IPS DF 19.7 (cell line): Measurements from ENCODE around the gene TLR4.

Source experiments
- DNase-seq: peaks from one replicate; pipeline ENCODE4 v3.0.0-alpha.2; 2013; ENCODE audit warnings: low read depth, low spot score

Gene TLR4

DNA sequence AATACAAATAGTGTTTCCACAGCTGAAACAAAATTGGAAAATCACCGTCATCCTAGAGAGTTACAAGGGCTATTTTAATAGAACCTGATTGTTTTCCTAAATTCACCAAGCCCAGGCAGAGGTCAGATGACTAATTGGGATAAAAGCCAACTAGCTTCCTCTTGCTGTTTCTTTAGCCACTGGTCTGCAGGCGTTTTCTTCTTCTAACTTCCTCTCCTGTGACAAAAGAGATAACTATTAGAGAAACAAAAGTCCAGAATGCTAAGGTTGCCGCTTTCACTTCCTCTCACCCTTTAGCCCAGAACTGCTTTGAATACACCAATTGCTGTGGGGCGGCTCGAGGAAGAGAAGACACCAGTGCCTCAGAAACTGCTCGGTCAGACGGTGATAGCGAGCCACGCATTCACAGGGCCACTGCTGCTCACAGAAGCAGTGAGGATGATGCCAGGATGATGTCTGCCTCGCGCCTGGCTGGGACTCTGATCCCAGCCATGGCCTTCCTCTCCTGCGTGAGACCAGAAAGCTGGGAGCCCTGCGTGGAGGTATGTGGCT lies at the start of gene TLR4:
TLR4 (plus strand) TSS at position 380 of the 552 bp plus-strand sequence; CDS start at position 450, 70 bp downstream.
- DNase-seq, result no peak

DNA sequence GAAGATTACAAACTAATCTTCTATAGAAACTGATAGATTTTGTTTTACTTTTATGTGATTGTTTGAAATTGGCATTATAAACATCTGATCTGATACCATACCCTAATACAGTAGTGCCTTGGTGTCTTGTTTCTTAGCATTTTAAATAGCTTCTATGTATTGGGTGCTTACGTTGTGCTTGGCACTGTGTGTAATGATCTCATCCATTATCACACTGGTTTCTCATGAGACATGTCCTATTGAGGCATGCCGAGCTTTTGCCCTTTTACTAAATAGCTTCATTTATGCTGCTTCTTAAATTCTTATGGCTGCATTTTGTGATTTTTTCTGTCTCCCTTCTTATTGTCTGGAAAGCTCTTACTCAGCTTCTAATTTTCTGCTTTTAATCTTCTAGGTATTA lies 48.2 kb upstream of the TLR4 start:
- DNase-seq, result no peak

DNA sequence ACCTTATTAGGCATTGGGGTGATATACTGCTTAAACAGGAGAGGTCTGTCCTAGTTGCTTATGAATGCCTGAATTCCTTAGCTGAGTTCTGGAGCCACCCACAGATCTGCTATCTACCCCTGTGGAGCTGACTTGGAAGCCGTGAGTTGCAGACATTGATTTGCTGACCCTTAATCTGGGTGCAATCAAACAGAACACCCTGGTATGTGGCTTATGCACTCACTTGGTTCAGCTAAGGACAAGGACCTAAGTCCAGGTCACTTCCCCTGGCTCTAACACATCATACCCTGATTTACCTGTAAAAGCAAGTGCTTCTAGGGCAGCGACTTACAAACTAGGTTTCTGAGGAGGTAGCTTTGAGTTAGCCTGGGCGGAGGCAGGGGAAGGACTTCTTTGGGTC lies 41.6 kb upstream of the TLR4 start:
- DNase-seq, result no peak

GRCh38 chr9:117664419-117664818 lies 39.8 kb upstream of the TLR4 start:
- DNase-seq, result no peak

DNA sequence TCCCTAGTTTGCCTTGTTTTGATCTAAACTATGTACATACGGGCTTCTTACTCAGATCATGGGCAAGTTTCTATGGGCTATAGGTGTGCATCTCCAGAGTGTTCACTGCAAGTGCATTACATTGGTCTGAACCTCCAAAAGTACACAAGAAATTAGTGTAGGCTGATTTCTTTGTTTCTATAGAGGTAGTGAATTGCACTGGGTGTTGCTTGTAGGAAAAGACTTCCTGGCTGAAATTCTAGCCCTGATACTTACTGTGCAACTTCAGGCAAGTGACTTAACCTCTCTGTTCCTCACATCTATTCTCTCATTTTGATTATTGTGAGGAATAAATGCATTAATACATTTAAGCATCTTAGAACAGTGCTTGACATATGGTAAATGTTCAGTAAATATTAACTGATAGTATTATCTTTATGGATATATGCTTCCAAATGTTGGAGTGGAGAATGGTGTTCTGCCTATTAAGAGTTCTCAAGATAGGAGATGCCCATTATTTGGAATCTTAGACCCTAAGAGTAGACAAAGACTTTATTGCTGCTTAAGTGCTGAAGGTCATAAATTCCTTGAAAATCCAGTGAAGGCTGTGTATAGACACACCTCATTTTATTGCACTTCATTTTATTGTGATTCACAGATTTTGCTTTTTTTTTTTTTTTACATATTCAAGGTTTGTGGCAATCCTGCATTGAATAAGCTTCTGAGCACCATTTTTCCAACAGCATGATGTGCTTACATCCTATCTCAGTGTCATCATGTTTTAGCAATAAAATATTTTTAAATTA lies 38.4 kb upstream of the TLR4 start:
- no peak for DNase-seq

DNA sequence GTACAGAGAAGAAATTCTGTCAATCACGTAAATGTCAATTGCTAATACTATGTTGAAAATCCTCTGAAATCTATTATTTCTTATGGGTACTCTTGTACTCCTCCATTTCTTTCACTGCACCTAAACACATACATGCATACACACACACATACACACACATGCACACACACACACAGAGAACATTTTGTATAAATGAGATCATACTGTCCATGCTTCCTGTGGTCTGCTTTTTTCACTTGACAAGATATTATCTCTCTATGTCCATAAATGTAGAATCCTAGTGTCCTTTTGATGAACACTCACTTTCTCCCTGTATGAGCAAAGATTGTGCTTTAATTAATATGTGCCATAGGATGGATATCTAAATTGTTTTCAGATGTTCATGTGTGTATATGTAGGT lies 32.7 kb upstream of the TLR4 start:
- DNase-seq, result no peak

- DNase-seq, result no peak
These were observed 31.8 kb upstream of the TLR4 start for GRCh38 chr9:117672369-117672768.

- no peak for DNase-seq
These were observed 26.6 kb upstream of the TLR4 start for GRCh38 chr9:117677572-117677971.

GRCh38 chr9:117678871-117679270 lies 25.3 kb upstream of the TLR4 start:
- DNase-seq, result no peak

GRCh38 chr9:117679416-117679815 lies 24.8 kb upstream of the TLR4 start:
- no peak for DNase-seq

GRCh38 chr9:117681888-117682287 lies 22.3 kb upstream of the TLR4 start:
- no peak for DNase-seq

- DNase-seq, result no peak
These were observed 21.1 kb upstream of the TLR4 start for GRCh38 chr9:117682955-117683710.

GRCh38 chr9:117687532-117687931 lies 16.7 kb upstream of the TLR4 start:
- no peak for DNase-seq

DNA sequence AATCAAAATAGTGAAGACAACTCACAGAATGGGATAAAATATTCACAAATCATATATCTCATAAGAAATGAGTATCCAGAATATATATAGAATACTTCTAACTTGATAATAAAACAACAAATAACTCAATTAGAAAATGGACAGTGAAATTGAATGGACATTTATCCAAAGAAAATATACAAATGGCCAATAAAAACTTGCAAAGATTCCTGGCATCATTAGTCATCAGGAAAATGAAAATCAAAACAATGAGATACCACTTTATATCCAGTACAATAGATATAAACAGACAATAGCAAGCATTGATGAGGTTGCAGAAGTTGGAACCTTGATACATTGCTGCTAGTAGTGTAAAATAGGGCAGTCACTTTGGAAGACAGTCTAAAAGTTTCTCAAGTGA lies 12.8 kb upstream of the TLR4 start:
- no peak for DNase-seq

GRCh38 chr9:117696154-117696553 lies 8.0 kb upstream of the TLR4 start:
- DNase-seq, result no peak

DNA sequence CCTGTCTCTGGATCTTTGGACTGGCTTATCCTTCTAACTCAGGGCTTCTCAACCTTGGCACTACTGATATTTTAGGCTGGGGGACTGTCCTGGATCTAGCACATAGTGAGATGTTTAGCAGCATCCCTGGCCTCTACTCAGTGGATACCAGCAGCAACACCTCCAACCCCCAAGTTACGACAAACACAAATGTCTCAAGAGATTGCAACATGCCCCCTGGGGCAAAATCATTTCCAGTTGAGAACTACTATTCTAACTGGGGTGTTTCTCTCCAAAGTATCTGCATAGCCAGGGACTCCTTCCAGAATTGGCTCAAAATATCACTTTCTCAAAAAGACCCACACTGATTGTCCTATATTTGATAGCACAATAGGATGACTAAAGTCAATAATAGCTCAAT lies 7.2 kb upstream of the TLR4 start:
- no peak for DNase-seq

DNA sequence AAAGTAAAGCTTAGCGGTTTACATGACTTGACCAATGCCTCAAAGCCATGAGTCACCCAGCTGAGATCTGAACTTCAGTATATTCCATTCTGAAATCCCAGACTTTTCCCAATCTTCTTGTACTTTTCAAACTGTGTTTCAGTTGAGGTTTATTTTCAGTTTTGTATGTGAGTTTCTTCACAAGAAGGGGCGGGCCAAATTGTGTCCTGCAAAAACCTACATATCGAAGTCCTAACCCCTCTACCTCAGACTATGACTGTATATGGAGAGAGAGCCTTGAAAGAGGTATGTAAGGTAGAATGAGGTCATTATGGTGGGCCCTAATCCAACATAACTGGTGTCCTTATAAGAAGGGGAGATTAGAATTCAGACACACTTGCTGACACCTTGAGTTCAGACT lies 666 bp upstream of the TLR4 start:
- no peak for DNase-seq

DNA sequence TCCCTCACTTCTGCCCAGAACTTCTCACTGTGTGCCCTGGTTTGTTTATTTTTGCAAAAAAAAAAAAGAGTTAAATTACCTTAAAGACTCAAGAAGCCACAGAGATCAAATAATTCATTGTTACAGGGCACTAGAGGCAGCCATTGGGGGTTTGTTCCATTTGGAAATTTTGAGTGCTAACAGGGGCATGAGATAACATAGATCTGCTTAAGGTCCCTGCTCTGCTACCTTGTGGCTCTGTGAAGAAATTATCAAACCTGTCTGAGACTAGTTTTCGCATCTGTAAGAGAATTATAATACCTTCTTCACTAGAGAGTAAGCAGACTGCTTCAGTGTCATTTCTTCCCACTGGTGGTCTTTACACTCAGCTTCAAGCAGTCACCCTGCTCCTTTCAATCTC lies 394 bp downstream of the TLR4 start:
- DNase-seq, result no peak

- no peak for DNase-seq
These were observed 1.2 kb downstream of the TLR4 start for GRCh38 chr9:117705386-117705785.

GRCh38 chr9:117706421-117707116 lies 2.4 kb downstream of the TLR4 start:
- DNase-seq, result no peak

- DNase-seq, result no peak
These were observed 3.4 kb downstream of the TLR4 start for GRCh38 chr9:117707561-117707960.

GRCh38 chr9:117709936-117710335 lies 5.7 kb downstream of the TLR4 start:
- DNase-seq, result no peak
